WTC11 (cell line): ENCODE data around the gene TDP2. TPM values are rescaled to one million over a fixed set of nuclear protein-coding genes. Genes with fewer than 3 reads are reported as not detected.
"Not testable (repeated sequence)": the region's sequence is repeated elsewhere in the genome, so short reads cannot be mapped to it uniquely, and the experiment has no call there.

Source experiments
- ATAC-seq: fragments of 200-7000 bp; cut with Tn5 transposase; 2 replicates; pipeline ENCODE4 v1.10.0; 2021; ENCODE audit warnings: mild to moderate bottlenecking, moderate library complexity
- CTCF ChIA-PET: fragments of 300-600 bp; sonication (Branson Sonifier 250); formaldehyde crosslinking; loops from one replicate; lab custom pipeline; 2021; ENCODE audit warnings: antibody characterized with exemption; lab: Charles Lee
- POLR2A ChIA-PET: fragments of 350-600 bp; sonication (Branson Sonifier 250); formaldehyde crosslinking; loops from one replicate; lab custom pipeline; 2021; ENCODE audit warnings: antibody characterized with exemption; lab: Charles Lee
- DNase-seq: peaks from one replicate; pipeline ENCODE4 v3.0.0; 2021; ENCODE audit warnings: low spot score
- H3K27ac Mint-ChIP-seq: 2 replicates; pipeline ENCODE4 v1.8.0; 2021; ENCODE audit warnings: mixed read lengths
- H3K27me3 Mint-ChIP-seq: 2 replicates; pipeline ENCODE4 v1.8.0; 2021; ENCODE audit warnings: low read depth, mild to moderate bottlenecking, moderate library complexity, mixed read lengths
- H3K36me3 Mint-ChIP-seq: 2 replicates; pipeline ENCODE4 v1.8.0; 2021; ENCODE audit warnings: mixed read lengths
- H3K4me1 Mint-ChIP-seq: 2 replicates; pipeline ENCODE4 v1.8.0; 2022; ENCODE audit warnings: mixed read lengths
- H3K4me3 Mint-ChIP-seq: 2 replicates; pipeline ENCODE4 v1.8.0; 2021; ENCODE audit warnings: mild to moderate bottlenecking, moderate library complexity, mixed read lengths
- H3K9me3 Mint-ChIP-seq: 2 replicates; pipeline ENCODE4 v1.8.0; 2021; ENCODE audit warnings: mixed read lengths
- AR ChIP-seq: fragments of 250-450 bp; sonication (Bioruptor Pico); IDR thresholded peaks from 2 replicates; pipeline ENCODE4 v1.9.0; 2021; ENCODE audit warnings: mild to moderate bottlenecking
- ATF6 ChIP-seq: sonication (generic); formaldehyde crosslinking; IDR thresholded peaks from 2 replicates; pipeline ENCODE4 v1.8.1; 2023; ENCODE audit warnings: mild to moderate bottlenecking, missing genetic modification reagents
- CTCF ChIP-seq: fragments of 200-600 bp; IDR thresholded peaks from 2 replicates; pipeline ENCODE4 v1.8.0; 2022; ENCODE audit warnings: antibody characterized with exemption
- KAT7 ChIP-seq: sonication (generic); formaldehyde crosslinking; IDR thresholded peaks from 2 replicates; pipeline ENCODE4 v1.8.1; 2023; ENCODE audit warnings: missing genetic modification reagents, mild to moderate bottlenecking, borderline replicate concordance
- MYBL2 ChIP-seq: sonication (generic); formaldehyde crosslinking; IDR thresholded peaks from 2 replicates; pipeline ENCODE4 v1.8.1; 2023; ENCODE audit warnings: mild to moderate bottlenecking, moderate library complexity, missing genetic modification reagents
- NR3C1 ChIP-seq: sonication (generic); formaldehyde crosslinking; conservative IDR thresholded peaks from 2 replicates; pipeline ENCODE4 v1.8.1; 2023; ENCODE audit warnings: low read depth, mild to moderate bottlenecking, missing genetic modification reagents
- PRDM15 ChIP-seq: sonication (generic); formaldehyde crosslinking; IDR thresholded peaks from 2 replicates; pipeline ENCODE4 v1.8.0; 2022; ENCODE audit warnings: missing genetic modification reagents
- PREB ChIP-seq: sonication (generic); formaldehyde crosslinking; IDR thresholded peaks from 2 replicates; pipeline ENCODE4 v1.8.1; 2022; ENCODE audit warnings: mild to moderate bottlenecking, missing genetic modification reagents, moderate library complexity, borderline replicate concordance
- RORB ChIP-seq: fragments of 250-450 bp; sonication (Bioruptor Pico); IDR thresholded peaks from 2 replicates; pipeline ENCODE4 v1.9.0; 2021; ENCODE audit warnings: mild to moderate bottlenecking
- USF2 ChIP-seq: sonication (generic); formaldehyde crosslinking; IDR thresholded peaks from 2 replicates; pipeline ENCODE4 v1.8.1; 2023; ENCODE audit warnings: mild to moderate bottlenecking, missing genetic modification reagents, moderate library complexity
- total RNA-seq: library from RNA; stranded (reverse); gene quantifications from 3 replicates; pipeline ENCODE4 v1.2.3, GENCODE V29; 2021

Gene TDP2
- total RNA-seq, 1 experiment from 2014 or later, result 49.1 TPM

- no peak for TF ChIP-seq PRDM15 (CRISPR knock-in tag)
- no peak for TF ChIP-seq KAT7 (CRISPR knock-in tag)
- TF ChIP-seq CTCF, result no peak
- TF ChIP-seq ATF6, result no peak
- TF ChIP-seq, all 79 proteins: peak for 0
These were observed 29.4 kb upstream of the TDP2 start (continued) for GRCh38 chr6:24696097-24696496.

- not testable (repeated sequence) for H3K4me1 Mint-ChIP-seq, H3K27me3 Mint-ChIP-seq, H3K4me3 Mint-ChIP-seq, H3K9me3 Mint-ChIP-seq
- ChIA-PET POLR2A (interaction anchor here (0.6 kb wide), 1 partner anchor 124 kb away, joined by 4 read pairs; no protein-coding TSS in a partner anchor), CTCF (interaction anchor here (1.0 to 2.8 kb wide), 3 partner anchors 111 to 175 kb away, joined by 3 to 9 read pairs (median 5); no protein-coding TSS in a partner anchor)
- Mint-ChIP-seq H3K36me3 (peaks cover 25% of the 10 kb centered on the region), H3K27ac (peak overlapping the region; percentile 50; the same call in 1 of the 2 replicates)
- TF ChIP-seq CTCF, result 0 out of 2 replicates have a peak, but pooled peaks have one; percentile 22
- ATAC-seq, result peak; percentile 84
- DNase-seq, result peak; percentile 19
These were observed 28.9 kb upstream of the TDP2 start for GRCh38 chr6:24695635-24696034.

GRCh38 chr6:24694198-24694597 is 27.5 kb upstream of the TDP2 start:
- Mint-ChIP-seq H3K9me3 (no peaks in the 10 kb centered on the region), H3K27me3 (no peaks in the 10 kb centered on the region), H3K4me1 (peaks cover 12% of the 10 kb centered on the region), H3K36me3 (peaks cover 14% of the 10 kb centered on the region), H3K4me3 (no peak overlapping the region), H3K27ac (no peak overlapping the region)
- ATAC-seq (no peak), DNase-seq (no peak)
- ChIA-PET CTCF (interaction anchor here (1.3 to 2.8 kb wide), 2 partner anchors 110 to 113 kb away, joined by 5 to 9 read pairs; no protein-coding TSS in a partner anchor), POLR2A (no interaction called here)
- no peak for TF ChIP-seq USF2 (CRISPR knock-in tag)
- TF ChIP-seq MYBL2 (CRISPR knock-in tag), result no peak
- TF ChIP-seq NR3C1, result no peak
- TF ChIP-seq PRDM15 (CRISPR knock-in tag), result no peak
- no peak for TF ChIP-seq PREB
- TF ChIP-seq AR (CRISPR knock-in tag), result no peak
- TF ChIP-seq RORB, result no peak
